Measurements from ENCODE around the gene GATAD2B. TPM values are rescaled to one million over a fixed set of nuclear protein-coding genes. Genes with fewer than 3 reads are reported as not detected.
"Not testable (repeated sequence)": the region's sequence is repeated elsewhere in the genome, so short reads cannot be mapped to it uniquely, and the experiment has no call there.

GATAD2B gene
- total RNA-seq, 1 experiment from 2014 or later, result 5.1 TPM

GRCh38 chr1:153929981-153930948 lies 7.5 kb upstream of the GATAD2B start:
- DNase-seq (ENCODE audit: low spot score), result no peak

DNA sequence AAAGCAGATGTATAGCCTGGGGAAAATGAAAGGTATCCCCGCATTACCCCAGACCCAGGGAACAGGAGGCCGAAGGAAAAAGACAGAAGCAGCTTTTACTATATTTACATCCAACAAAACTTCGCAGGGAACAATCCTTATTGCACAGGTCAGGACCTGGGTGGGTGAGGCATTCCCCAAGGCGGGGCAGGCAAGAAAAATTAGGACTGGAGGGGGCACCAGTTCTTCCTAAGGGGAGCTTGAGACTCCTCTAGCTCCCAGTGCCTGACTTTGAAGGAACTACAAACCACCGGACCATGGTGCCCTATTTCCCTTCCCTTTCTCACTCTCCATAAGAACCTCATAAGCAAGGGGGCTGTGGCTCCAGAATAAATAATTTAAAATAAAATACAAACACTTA lies 6.7 kb upstream of the GATAD2B start:
- no peak for DNase-seq (ENCODE audit: low spot score)

- no peak for DNase-seq (ENCODE audit: low spot score)
Observed at GRCh38 chr1:153928791-153929341, 6.1 kb upstream of the GATAD2B start.

- DNase-seq (ENCODE audit: low spot score), result no peak
Observed at GRCh38 chr1:153928245-153928644, 5.5 kb upstream of the GATAD2B start.

GRCh38 chr1:153926405-153926804 lies 3.6 kb upstream of the GATAD2B start:
- DNase-seq (ENCODE audit: low spot score), result no peak

DNA sequence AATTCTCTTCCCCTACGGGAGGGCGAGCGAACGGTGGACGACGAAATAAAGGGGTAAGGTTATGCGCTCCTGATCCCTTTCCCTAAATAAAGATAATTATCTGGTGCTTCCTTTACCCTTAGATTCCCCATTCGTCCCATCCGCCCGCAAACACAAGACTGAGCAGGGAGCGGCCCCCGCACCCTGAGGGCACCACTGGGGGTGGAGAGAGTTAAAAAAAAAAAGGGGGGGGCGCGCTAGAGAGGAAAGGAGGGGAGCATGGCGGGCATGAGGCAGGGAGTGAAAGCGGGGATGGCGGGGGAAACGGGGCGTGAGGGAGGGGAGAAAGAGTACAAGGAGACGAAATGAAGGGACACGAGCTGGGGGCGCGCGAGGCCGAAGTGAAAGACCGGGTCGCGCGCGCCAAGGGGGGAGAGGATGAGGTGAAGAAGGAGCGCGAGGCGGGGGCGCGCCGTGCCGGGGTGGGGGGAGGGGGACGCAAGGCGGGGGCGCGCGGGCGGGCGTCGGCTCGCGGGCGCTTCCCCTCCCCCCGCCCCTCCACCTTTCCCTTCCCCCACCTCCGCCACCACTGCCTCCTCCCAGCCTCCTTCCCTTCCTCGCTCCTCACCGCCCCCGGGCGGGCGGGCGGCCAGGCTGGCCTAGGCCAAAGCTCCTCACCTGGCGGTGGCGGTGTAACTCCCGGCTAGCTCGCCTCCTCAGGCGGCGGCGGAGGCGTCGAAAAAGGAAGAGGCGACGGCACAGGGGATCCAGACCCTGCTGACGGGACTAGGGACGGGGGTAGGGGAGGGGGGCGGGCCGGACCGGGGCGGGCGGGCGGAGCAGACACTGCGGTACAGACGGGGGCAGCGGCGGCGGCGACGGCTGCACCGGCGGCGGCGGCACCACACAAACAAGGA lies 448 bp downstream of the GATAD2B start:
- DNase-seq (ENCODE audit: low spot score), result peak; percentile 69

GRCh38 chr1:153921803-153922075 lies 1.0 kb downstream of the GATAD2B start:
- DNase-seq (ENCODE audit: low spot score), result peak; percentile 29

DNA sequence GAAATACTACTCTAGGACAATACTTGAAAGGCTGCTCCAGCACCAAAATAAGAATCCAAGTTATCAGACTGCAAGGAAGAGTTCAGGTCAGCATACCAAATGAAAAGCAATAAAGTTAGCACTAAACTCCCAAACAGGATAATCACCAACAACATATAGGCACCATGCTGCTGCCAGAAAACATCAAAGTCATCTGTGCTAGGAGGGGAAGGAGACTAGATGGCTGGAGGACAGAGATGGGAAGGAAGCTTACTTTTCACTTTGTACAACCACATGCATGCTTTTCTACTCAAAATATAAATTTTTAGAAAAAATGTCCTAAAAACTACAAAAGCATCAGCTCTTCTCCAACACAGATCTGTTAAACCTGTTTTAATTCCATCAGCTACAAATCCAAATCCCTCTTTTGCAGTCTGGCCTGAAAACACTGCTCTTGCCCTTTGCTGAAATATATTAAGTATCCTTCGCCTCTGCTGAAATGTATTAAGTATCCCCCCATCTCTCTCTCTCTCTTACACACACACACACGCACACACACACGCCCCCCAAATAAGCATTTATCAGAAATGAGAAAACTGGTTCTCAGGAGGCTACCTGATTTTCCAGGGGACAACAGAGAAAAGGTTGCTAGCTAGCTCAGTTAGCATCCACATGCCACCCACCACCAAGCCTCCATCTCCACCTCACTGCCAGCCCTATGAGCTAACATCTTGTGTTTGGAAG lies 1.5 kb downstream of the GATAD2B start:
- no peak for DNase-seq (ENCODE audit: low spot score)

- DNase-seq (ENCODE audit: low spot score), result peak; percentile 15
Observed at GRCh38 chr1:153919876-153920852, 2.6 kb downstream of the GATAD2B start.

GRCh38 chr1:153916297-153916696 lies 6.5 kb downstream of the GATAD2B start:
- no peak for DNase-seq (ENCODE audit: low spot score)

- DNase-seq (ENCODE audit: low spot score), result no peak
Observed at GRCh38 chr1:153912349-153912748, 10.4 kb downstream of the GATAD2B start.

GRCh38 chr1:153910560-153910959 lies 12.2 kb downstream of the GATAD2B start:
- not testable (repeated sequence) for DNase-seq (ENCODE audit: low spot score)

GRCh38 chr1:153908071-153908470 lies 14.7 kb downstream of the GATAD2B start:
- DNase-seq (ENCODE audit: low spot score), result no peak

DNA sequence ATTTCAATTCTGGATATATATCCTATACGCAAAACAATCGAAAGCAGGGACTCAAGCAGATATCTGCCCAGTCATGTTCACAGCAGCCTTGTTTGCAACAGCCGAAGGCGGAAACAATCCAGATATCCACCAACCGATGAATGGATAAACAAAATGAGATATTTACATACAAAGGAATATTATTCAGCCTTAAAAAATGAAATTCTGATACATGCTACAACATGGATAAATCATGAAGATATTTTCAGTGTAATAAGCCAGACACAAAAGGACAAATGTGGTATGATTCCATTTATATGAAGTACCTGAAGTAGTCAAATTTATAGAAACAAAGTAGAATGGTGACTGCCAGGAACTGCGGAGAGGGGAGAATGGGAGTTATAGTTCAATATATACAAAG lies 15.6 kb downstream of the GATAD2B start:
- DNase-seq (ENCODE audit: low spot score), result no peak

GRCh38 chr1:153906396-153906795 lies 16.4 kb downstream of the GATAD2B start:
- DNase-seq (ENCODE audit: low spot score), result no peak

DNA sequence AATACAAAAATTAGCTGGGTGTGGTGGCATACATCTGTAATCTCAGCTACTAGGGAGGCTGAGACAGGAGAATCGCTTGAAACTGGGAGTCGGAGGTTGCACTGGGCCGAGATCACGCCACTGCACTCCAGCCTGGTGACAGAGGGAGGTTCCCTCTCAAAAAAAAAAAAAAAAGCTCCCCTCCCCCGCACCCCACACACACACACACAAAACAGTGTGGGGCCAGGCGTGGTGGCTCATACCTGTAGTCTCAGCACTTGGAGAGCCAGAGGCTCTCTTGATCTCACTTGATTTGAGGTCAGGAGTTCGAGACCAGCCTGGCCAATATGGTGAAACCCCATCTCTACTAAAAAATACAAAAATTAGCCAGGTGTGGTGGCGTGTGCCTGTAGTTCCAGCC lies 16.9 kb downstream of the GATAD2B start:
- not testable (repeated sequence) for DNase-seq (ENCODE audit: low spot score)

DNA sequence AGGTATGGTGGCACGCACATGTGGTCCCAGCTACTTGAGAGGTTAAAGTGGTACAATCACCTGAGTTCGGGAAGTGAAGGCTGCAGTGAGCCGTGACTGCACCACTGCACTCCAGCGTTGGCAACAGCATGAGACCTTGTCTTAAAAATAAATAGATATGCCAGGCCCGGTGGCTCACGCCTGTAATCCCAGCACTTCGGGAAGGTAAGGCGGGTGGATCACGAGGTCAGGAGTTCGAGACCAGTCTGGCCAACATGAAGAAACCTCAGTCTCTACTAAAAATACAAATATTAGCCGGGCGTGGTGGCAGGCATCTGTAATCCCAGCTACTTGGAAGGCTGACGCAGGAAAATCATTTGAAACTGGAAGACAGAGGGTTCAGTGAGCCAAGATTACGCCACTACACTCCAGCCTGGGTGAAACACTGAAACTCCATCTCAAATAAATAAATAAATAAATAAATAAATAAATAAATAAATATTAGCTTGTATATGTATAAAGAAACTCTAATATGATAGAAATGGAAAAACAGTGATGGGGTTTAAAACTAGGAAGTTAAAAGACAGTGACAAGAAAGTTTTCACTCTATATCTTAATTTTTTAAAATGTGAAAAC lies 18.8 kb downstream of the GATAD2B start:
- DNase-seq (ENCODE audit: low spot score), result no peak

- DNase-seq (ENCODE audit: low spot score), result no peak
Observed at GRCh38 chr1:153899509-153899908, 23.3 kb downstream of the GATAD2B start.

DNA sequence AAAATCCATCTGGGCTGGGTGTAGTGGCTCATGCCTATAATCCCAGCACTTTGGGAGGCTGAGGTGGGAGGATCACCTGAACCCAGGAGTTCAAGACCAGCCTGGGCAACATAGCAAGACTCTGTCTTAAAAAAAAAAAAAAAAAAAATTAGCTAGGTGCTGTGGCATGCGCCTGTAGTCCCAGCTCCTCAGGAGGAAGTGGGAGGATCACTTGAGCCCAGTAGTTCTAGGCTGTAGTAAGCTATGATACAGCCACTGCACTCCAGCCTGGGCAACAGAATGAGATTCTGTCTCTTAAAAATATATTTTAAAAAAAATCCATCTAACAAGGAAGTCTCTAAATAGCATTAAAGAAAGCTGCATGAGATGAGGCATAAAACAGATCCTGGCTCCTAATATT lies 26.9 kb downstream of the GATAD2B start:
- not testable (repeated sequence) for DNase-seq (ENCODE audit: low spot score)

GRCh38 chr1:153891042-153891441 lies 31.7 kb downstream of the GATAD2B start:
- not testable (repeated sequence) for DNase-seq (ENCODE audit: low spot score)
